ENCODE measurements around the gene ATP6V0C.

Gene ATP6V0C

DNA sequence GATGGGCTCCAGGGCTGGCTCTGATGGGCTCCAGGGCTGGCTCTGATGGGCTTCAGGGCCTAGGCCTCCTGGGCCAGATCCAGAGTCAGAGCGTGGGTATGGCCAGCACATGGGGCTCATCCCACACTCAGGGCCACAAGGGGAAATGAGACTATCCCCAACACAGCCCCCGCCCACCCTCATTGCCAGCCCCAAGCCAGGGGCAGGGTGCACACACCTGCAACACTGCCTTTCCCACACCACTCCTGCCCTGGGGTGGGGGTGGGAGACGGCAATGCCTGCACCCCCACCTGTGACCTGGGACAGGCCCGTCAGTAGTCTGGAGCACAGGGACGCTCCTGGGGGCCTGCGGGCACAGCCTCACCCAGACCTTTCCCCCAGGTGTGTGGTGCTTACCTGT is 14.3 kb upstream of the ATP6V0C start:
- Histone ChIP-seq H3K4me3 (ENCODE audit: low read length) (no peak overlapping the region), H3K9me3 (ENCODE audit: control insufficient read depth, insufficient read depth, low read length) (no peaks in the 10 kb centered on the region), H3K79me2 (ENCODE audit: control insufficient read depth, low read length) (peaks cover 17% of the 10 kb centered on the region), H4K20me1 (ENCODE audit: control insufficient read depth, insufficient read depth, low read depth, low read length) (0 out of 2 replicates have a peak, but pooled peaks cover 7% of the 10 kb centered on the region), H3K27me3 (ENCODE audit: control insufficient read depth, low read length) (no peaks in the 10 kb centered on the region), H3K4me1 (ENCODE audit: control insufficient read depth, low read length) (peaks cover 35% of the 10 kb centered on the region), H3K27ac (ENCODE audit: low read depth, low read length) (no peak overlapping the region), H3K4me2 (ENCODE audit: low read length) (no peak overlapping the region), H3K9me2 (replicated peaks; ENCODE audit: control insufficient read depth, low read length) (no peaks in the 10 kb centered on the region), H3K36me3 (ENCODE audit: control insufficient read depth, low read length) (peaks cover 43% of the 10 kb centered on the region), H3F3A (ENCODE audit: control insufficient read depth, insufficient read depth) (peaks cover 9% of the 10 kb centered on the region)
- TF ChIP-seq, protein P1, sequence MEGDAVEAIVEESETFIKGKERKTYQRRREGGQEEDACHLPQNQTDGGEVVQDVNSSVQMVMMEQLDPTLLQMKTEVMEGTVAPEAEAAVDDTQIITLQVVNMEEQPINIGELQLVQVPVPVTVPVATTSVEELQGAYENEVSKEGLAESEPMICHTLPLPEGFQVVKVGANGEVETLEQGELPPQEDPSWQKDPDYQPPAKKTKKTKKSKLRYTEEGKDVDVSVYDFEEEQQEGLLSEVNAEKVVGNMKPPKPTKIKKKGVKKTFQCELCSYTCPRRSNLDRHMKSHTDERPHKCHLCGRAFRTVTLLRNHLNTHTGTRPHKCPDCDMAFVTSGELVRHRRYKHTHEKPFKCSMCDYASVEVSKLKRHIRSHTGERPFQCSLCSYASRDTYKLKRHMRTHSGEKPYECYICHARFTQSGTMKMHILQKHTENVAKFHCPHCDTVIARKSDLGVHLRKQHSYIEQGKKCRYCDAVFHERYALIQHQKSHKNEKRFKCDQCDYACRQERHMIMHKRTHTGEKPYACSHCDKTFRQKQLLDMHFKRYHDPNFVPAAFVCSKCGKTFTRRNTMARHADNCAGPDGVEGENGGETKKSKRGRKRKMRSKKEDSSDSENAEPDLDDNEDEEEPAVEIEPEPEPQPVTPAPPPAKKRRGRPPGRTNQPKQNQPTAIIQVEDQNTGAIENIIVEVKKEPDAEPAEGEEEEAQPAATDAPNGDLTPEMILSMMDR (IDR thresholded peaks at IDR 0.05; ENCODE audit: low read depth, low read length, poor library complexity, severe bottlenecking): no peak
- TF ChIP-seq EZH2phosphoT487 (IDR thresholded peaks at IDR 0.05; ENCODE audit: borderline replicate concordance, low read length): no peak

DNA sequence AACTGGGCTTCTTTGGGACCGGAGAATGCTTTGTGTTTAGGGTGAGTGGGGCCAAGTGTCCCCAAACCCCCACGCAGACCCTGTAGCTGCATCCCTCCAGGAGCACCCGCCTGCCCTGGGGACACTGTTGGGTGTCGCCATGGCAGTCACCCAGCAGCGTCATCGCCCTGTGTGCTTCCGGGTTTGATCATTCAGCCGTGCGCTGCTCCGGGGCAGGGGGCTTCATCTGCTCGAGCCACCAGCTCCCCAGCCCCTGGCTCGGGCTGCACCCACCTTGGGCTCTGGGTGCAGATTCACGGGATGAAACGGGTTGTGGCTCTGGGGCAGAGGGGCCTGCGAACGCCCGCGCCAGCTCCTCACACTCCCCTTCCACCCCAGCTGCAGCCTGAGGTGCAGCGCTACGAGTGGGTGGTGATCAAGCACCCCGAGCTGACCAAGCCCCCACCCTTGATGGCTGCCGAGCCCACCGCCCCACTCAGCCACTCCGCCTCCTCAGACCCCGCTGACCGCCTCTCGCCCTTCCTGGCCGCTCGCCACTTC is 13.8 kb upstream of the ATP6V0C start:
- Histone ChIP-seq H3K79me2 (ENCODE audit: control insufficient read depth, low read length) (peaks cover 17% of the 10 kb centered on the region), H3K36me3 (ENCODE audit: control insufficient read depth, low read length) (peaks cover 43% of the 10 kb centered on the region), H3K27me3 (ENCODE audit: control insufficient read depth, low read length) (no peaks in the 10 kb centered on the region), H3K4me2 (ENCODE audit: low read length) (no peak overlapping the region), H3K9me2 (replicated peaks; ENCODE audit: control insufficient read depth, low read length) (no peaks in the 10 kb centered on the region), H3K4me3 (ENCODE audit: low read length) (no peak overlapping the region), H3K9me3 (ENCODE audit: control insufficient read depth, insufficient read depth, low read length) (no peaks in the 10 kb centered on the region), H3K27ac (ENCODE audit: low read depth, low read length) (no peak overlapping the region), H3K4me1 (ENCODE audit: control insufficient read depth, low read length) (peaks cover 40% of the 10 kb centered on the region), H4K20me1 (ENCODE audit: control insufficient read depth, insufficient read depth, low read depth, low read length) (0 out of 2 replicates have a peak, but pooled peaks cover 7% of the 10 kb centered on the region), H3F3A (ENCODE audit: control insufficient read depth, insufficient read depth) (peaks cover 9% of the 10 kb centered on the region)
- no peak for TF ChIP-seq EZH2phosphoT487 (IDR thresholded peaks at IDR 0.05; ENCODE audit: borderline replicate concordance, low read length)
- TF ChIP-seq, protein P1 (IDR thresholded peaks at IDR 0.05; ENCODE audit: low read depth, low read length, poor library complexity, severe bottlenecking): no peak

DNA sequence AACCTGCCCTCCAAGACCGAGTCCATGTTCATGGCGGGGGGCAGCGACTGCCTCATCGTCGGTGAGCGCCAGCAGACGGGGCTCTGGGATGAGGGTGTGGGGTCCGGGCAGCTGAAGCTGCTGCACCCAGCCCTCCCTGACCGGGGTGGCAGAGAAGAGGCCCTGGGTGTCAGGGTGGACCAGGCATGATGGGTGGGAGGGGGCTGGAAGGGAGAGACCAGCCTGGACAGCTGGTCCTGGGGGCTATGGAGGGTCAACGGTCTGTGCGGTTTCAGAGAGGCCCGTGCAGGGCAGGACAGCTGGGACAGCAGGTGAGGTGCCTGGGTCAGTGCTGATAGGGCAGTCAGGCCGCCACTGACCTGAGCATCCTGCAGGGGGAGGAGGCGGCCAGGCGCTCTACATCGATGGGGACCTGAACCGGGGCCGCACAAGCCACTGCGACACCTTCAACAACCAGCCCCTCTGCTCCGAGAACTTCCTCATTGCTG is 13.3 kb upstream of the ATP6V0C start:
- Histone ChIP-seq H3K27ac (ENCODE audit: low read depth, low read length) (no peak overlapping the region), H3K4me1 (ENCODE audit: control insufficient read depth, low read length) (peaks cover 45% of the 10 kb centered on the region), H3F3A (ENCODE audit: control insufficient read depth, insufficient read depth) (peaks cover 9% of the 10 kb centered on the region), H4K20me1 (ENCODE audit: control insufficient read depth, insufficient read depth, low read depth, low read length) (0 out of 2 replicates have a peak, but pooled peaks cover 7% of the 10 kb centered on the region), H3K4me3 (ENCODE audit: low read length) (no peak overlapping the region), H3K4me2 (ENCODE audit: low read length) (no peak overlapping the region; the same call in 1 of the 2 replicates), H3K9me3 (ENCODE audit: control insufficient read depth, insufficient read depth, low read length) (no peaks in the 10 kb centered on the region), H3K27me3 (ENCODE audit: control insufficient read depth, low read length) (no peaks in the 10 kb centered on the region), H3K36me3 (ENCODE audit: control insufficient read depth, low read length) (peaks cover 43% of the 10 kb centered on the region), H3K9me2 (replicated peaks; ENCODE audit: control insufficient read depth, low read length) (no peaks in the 10 kb centered on the region), H3K79me2 (ENCODE audit: control insufficient read depth, low read length) (peaks cover 17% of the 10 kb centered on the region)
- TF ChIP-seq, protein P1 (IDR thresholded peaks at IDR 0.05; ENCODE audit: low read depth, low read length, poor library complexity, severe bottlenecking): no peak

Data from DOHH2 (cell line).